Fibroblast of skin of abdomen (primary cell): ENCODE data around the gene DGKE.

Source experiments
- DNase-seq: peaks from one replicate; pipeline ENCODE4 v3.0.0-alpha.2; 2013

Gene DGKE

DNA sequence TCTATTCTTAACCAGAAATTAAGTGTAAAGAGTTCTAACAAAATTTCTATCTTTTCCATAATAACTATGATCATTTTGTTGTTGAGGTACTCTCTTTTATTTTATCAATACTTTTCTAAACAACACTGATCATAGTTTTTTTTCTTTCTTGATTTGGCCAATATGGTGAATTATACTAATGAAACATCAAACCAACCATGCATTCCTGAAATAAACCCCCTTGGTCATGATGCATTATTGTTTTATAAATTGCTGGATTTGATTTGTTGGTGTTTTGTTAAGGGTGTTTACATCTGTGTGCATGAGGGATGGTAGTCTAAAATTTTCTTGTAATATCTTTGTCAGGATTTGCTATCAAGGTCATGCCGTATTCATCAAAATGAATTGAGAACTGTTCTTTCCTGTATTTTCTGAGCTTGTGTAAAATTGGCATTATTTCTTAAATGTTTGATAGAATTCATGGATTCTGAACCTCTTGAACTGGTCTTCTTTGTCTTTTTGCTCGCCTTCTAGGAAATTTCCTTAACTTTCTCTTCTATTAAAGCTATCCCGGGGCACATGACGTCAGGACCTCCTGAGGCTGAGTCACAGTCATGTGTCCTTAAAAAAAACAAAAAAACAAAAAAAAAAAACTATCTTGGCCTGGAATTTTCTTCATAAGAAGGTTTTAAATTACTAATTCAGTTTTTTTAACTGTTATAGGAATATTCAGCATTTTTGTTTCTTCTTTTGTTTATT is 83.8 kb downstream of the DGKE start:
- no peak for DNase-seq

DNA sequence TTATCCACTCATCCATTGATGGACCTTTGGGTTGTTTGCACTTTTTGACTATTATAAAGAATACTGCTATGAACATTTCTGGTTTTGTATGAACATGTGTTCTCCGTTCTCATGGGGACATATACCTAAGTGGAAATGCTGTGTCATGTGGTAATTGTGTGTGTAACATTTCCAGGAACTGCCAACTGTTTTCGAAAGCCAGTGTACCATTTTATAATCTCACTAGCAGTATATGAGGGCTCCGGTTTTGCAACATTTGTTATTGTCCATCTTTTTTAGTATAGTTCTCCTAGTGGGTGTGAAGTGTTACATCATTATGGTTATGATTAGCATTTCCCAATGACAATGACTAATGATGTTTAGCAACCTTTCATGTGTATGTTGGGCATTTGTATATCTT is 85.0 kb downstream of the DGKE start:
- no peak for DNase-seq
